Measurements from ENCODE around the gene CELA2A.

GRCh38 chr1:15433471-15433870, 23.1 kb upstream of the CELA2A start:
- TF ChIP-seq, protein P1, sequence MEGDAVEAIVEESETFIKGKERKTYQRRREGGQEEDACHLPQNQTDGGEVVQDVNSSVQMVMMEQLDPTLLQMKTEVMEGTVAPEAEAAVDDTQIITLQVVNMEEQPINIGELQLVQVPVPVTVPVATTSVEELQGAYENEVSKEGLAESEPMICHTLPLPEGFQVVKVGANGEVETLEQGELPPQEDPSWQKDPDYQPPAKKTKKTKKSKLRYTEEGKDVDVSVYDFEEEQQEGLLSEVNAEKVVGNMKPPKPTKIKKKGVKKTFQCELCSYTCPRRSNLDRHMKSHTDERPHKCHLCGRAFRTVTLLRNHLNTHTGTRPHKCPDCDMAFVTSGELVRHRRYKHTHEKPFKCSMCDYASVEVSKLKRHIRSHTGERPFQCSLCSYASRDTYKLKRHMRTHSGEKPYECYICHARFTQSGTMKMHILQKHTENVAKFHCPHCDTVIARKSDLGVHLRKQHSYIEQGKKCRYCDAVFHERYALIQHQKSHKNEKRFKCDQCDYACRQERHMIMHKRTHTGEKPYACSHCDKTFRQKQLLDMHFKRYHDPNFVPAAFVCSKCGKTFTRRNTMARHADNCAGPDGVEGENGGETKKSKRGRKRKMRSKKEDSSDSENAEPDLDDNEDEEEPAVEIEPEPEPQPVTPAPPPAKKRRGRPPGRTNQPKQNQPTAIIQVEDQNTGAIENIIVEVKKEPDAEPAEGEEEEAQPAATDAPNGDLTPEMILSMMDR (conservative IDR thresholded peaks at IDR 0.05) = no peak
- TF ChIP-seq EZH2 (IDR thresholded peaks at IDR 0.05; ENCODE audit: low read depth) = no peak

Measured in PC-9 (cell line).